ENCODE results near the gene PPP2R2C. TPM values are rescaled to one million over a fixed set of nuclear protein-coding genes. Genes with fewer than 3 reads are reported as not detected.

PPP2R2C gene
- total RNA-seq, 4 donors from 2014 or later: 50.7 to 81.3 (median 62.0) TPM

GRCh38 chr4:6502147-6502546 lies 29.7 kb upstream of the PPP2R2C start:
- H3K4me3 ChIP-seq (ENCODE audit: low read depth, poor library complexity, severe bottlenecking): no peak overlapping the region
- peak in 1 of 2 donors; percentile 43 for DNase-seq (ENCODE audit: low spot score in 2 of 2)
- TF ChIP-seq POLR2A (IDR thresholded peaks at IDR 0.05): no peak
- no peak for TF ChIP-seq CTCF (IDR thresholded peaks at IDR 0.05)
- intact Hi-C loops (cut with DNase I; ENCODE audit: low total_unique reads): no loop called here
- WGBS, 2 donors: 68 to 79% methylated on average over 6 of the region's 6 CpGs

DNA sequence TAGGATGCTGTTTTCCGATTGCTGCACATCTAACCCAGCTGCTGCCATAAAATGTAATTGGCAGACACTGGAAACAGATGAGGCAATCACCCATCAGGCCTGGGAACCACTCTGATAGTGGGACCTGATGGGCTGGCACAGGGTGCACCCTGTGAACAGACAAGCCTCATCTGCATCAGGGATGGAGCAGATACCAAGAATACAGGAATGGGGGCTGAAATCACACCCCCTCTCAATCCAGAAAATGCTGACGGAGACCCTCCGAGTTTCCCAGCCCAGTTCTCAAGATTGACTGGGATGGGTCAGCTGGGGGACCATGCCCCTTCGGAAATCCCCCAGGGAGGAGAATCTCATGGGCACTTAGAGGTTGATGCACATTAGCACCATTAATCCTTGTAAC lies 28.8 kb upstream of the PPP2R2C start:
- no peak overlapping the region for H3K4me3 ChIP-seq (ENCODE audit: low read depth, poor library complexity, severe bottlenecking)
- TF ChIP-seq CTCF (IDR thresholded peaks at IDR 0.05) (no peak), POLR2A (IDR thresholded peaks at IDR 0.05) (no peak)
- intact Hi-C loops (cut with DNase I; ENCODE audit: low total_unique reads): no loop called here
- peak in 1 of 2 donors; percentile 31 for DNase-seq (ENCODE audit: low spot score in 2 of 2)
- 72 to 91% methylated on average over 4 of the region's 4 CpGs for WGBS, 2 donors

- TF ChIP-seq CTCF (IDR thresholded peaks at IDR 0.05): no peak
- no peak for TF ChIP-seq POLR2A (IDR thresholded peaks at IDR 0.05)
- WGBS, 2 donors: 55 to 56% methylated on average over 9 to 10 of the region's 10 CpGs
- DNase-seq (ENCODE audit: low spot score in 2 of 2): peak in 1 of 2 donors; percentile 59
- no peak overlapping the region for H3K4me3 ChIP-seq (ENCODE audit: low read depth, poor library complexity, severe bottlenecking)
- intact Hi-C loops (cut with DNase I; ENCODE audit: low total_unique reads): no loop called here
These were observed 28.2 kb upstream of the PPP2R2C start for GRCh38 chr4:6500481-6501140.

- TF ChIP-seq CTCF (IDR thresholded peaks at IDR 0.05): no peak
- no peak for TF ChIP-seq POLR2A (IDR thresholded peaks at IDR 0.05)
- 85 to 86% methylated on average over 6 of the region's 6 CpGs for WGBS, 2 donors
- no peak for DNase-seq (ENCODE audit: low spot score in 2 of 2)
- H3K4me3 ChIP-seq (ENCODE audit: low read depth, poor library complexity, severe bottlenecking): no peak overlapping the region
- intact Hi-C loops (cut with DNase I; ENCODE audit: low total_unique reads): no loop called here
These were observed 26.8 kb upstream of the PPP2R2C start for GRCh38 chr4:6499238-6499600.

DNA sequence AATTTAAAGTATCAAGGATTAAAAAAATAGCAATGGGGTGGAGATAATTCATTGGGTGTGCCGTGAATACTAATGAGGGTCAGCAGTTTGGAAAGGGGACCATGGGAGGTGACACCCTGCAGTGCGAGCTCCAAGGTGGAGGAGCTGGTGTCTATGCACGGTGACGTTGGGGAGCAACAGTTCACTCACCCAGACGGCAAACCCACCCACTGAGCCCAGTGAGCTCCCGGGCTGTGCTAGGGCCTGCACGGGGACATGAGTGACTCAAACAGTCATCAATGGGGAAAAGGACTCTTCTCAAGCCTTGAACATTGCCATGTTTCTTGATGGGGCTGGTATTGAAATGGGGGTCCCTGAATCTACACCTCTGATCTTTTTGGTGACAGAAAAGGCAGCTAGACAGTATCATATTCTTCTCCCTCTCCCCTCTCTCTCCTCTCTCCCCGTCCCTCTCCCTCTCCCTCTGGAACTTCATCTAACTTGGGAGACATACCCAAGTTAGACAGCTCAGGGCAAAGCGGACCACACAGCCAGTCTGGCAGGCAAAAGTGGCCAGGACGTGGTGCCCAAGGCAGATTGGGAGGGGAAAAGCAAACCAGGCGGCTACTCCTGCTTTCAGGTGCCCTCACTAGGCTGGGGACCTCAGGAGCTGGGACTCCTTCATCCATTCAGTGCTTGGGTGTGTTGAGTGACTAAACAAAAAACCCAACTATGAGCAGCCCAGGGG lies 26.3 kb upstream of the PPP2R2C start:
- peak in 1 of 2 donors; percentile 68 for DNase-seq (ENCODE audit: low spot score in 2 of 2)
- H3K4me3 ChIP-seq (ENCODE audit: low read depth, poor library complexity, severe bottlenecking): no peak overlapping the region
- 70 to 73% methylated on average over 11 of the region's 11 CpGs for WGBS, 2 donors
- TF ChIP-seq POLR2A (IDR thresholded peaks at IDR 0.05) (no peak), CTCF (IDR thresholded peaks at IDR 0.05) (no peak)
- intact Hi-C loops (cut with DNase I; ENCODE audit: low total_unique reads): no loop called here
